SK-N-SH (cell line): ENCODE measurements around the gene CD99L2.

Source experiments
- CHD2 ChIP-seq: fragments of 150-350 bp; IDR thresholded peaks from 2 replicates; pipeline ENCODE4 v1.6.1; 2018; ENCODE audit warnings: low read length; ENCODE audit not compliant: partially characterized antibody
- CTCF ChIP-seq: fragments of 200-600 bp; sonication (generic); IDR thresholded peaks from 2 replicates; pipeline ENCODE4 v1.6.1; 2017; ENCODE audit warnings: antibody characterized with exemption, mild to moderate bottlenecking, moderate library complexity
- EZH2phosphoT487 ChIP-seq: fragments of 200-600 bp; sonication (generic); IDR thresholded peaks from 2 replicates; pipeline ENCODE4 v1.6.1; 2017; ENCODE audit warnings: low read depth, mixed run types, mild to moderate bottlenecking, antibody characterized with exemption, moderate library complexity, borderline replicate concordance
- GABPA ChIP-seq: IDR thresholded peaks from 2 replicates; pipeline ENCODE4 v1.4.0; 2012; ENCODE audit warnings: low read depth, mild to moderate bottlenecking
- IRF3 ChIP-seq: fragments of 150-350 bp; IDR thresholded peaks from 2 replicates; pipeline ENCODE4 v1.6.1; 2016; ENCODE audit warnings: mild to moderate bottlenecking, low read depth, low read length
- MAX ChIP-seq: IDR thresholded peaks from 2 replicates; pipeline ENCODE4 v1.4.0; 2012; ENCODE audit warnings: low read depth
- MXI1 ChIP-seq: IDR thresholded peaks from 2 replicates; pipeline ENCODE4 v1.6.1; 2012; ENCODE audit warnings: mild to moderate bottlenecking, low read depth, low read length, improper control_type of control experiment
- REST ChIP-seq: IDR thresholded peaks from 2 replicates; pipeline ENCODE4 v1.6.1; 2012; ENCODE audit warnings: mild to moderate bottlenecking, low read depth, low read length, moderate library complexity
- TAF1 ChIP-seq: IDR thresholded peaks from 2 replicates; pipeline ENCODE4 v1.6.1; 2012; ENCODE audit warnings: low read depth, mild to moderate bottlenecking, low read length, moderate library complexity, borderline replicate concordance
- TCF12 ChIP-seq: IDR thresholded peaks from 2 replicates; pipeline ENCODE4 v1.4.0; 2012
- TEAD4 ChIP-seq: IDR thresholded peaks from 2 replicates; pipeline ENCODE4 v1.4.0; 2012; ENCODE audit warnings: mild to moderate bottlenecking, borderline replicate concordance; ENCODE audit not compliant: insufficient read depth
- USF1 ChIP-seq: IDR thresholded peaks from 2 replicates; pipeline ENCODE4 v1.4.0; 2012; ENCODE audit warnings: low read depth, borderline replicate concordance

- TF ChIP-seq IRF3: no peak
- no peak for TF ChIP-seq USF1
- TF ChIP-seq MXI1: no peak
- no peak for TF ChIP-seq CTCF
- TF ChIP-seq TEAD4: no peak
- TF ChIP-seq TAF1: no peak
- no peak for TF ChIP-seq EZH2phosphoT487
- TF ChIP-seq REST: no peak
- no peak for TF ChIP-seq CHD2
- TF ChIP-seq GABPA: no peak
- no peak for TF ChIP-seq MAX
- no peak for TF ChIP-seq TCF12
These were observed 145.1 kb downstream of the CD99L2 start for GRCh38 chrX:150753357-150753756.
